ENCODE measurements around the gene SLC30A2.
A peak's percentile ranks its signal among the peaks of the same experiment; 100 is the strongest.

SLC30A2 gene

DNA sequence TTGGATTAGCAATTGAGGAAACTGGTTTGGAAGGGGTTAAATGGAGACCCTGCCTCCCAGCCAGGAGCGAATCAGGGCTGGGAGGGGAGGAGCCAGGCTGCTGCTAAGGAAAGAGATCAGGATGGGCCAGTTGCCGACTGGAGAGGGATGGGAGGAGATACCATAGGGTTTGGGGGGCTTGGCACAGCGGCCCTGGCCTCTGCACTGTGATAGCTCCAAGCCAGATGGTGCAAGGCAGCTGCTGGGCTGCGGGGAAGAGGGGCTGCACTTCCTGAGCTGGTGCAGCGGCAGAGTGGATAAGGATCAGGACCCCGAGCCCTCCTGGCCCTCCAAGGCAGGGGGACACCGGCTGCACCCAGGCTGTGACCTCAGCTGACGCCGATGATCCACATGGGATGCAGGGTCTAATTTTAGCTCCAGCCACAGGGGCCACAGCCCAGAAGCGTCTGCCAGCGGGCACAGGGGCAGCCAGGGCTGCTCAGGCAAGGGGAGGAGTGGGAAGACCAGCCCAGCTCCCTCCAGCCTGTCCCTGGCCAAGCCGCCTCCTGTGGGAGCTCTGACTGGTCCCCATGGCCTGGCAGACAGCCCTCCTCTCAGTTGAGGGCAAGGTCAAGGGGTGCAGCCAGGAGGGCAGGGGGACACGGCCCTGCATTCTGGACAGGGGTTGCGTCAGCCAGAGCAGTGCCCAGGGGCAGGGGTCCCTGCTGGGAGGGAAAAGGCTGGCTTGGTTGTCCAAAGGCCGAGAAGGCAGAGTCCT is 24.1 kb downstream of the SLC30A2 start, which contains the start of gene EXTL1:
Gene EXTL1 (plus strand): TSS at position 129 of the 757 bp plus-strand sequence. CDS start 872 bp downstream, outside the sequence.
- DNase-seq: no peak

DNA sequence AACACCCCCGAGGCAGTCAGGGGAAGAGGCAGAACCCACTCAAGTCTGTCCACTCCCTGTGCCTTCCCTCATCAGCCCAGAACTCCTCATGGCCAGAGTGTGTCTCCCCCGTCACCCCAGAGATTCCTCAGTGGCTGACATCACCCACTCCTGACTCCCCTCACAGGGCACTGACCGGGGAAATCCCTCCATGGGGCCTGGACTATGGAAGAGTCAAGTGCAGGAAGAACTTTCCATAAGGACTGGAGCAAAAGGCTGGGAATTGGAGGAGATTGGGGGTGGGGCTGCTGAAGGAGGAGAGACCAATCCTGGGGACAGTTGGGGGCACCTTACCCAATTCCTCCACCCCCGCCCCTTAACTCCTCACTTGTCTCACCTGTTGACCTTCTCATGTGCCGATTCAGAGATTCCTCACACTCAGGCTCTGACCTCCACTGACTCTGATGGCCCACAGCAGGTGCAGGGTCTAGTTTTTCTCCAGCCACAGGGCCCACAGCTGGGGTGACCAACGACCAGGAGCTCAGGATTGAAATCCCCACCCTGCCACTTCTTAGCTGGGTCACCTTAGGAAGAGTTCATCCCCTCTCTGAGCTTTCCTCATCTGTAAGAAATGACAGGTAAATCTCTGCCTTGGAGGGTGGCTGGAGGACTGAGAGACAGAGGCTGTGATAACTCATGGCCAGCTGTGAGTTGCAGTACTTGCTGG is 24.8 kb downstream of the SLC30A2 start:
- no peak for DNase-seq

DNA sequence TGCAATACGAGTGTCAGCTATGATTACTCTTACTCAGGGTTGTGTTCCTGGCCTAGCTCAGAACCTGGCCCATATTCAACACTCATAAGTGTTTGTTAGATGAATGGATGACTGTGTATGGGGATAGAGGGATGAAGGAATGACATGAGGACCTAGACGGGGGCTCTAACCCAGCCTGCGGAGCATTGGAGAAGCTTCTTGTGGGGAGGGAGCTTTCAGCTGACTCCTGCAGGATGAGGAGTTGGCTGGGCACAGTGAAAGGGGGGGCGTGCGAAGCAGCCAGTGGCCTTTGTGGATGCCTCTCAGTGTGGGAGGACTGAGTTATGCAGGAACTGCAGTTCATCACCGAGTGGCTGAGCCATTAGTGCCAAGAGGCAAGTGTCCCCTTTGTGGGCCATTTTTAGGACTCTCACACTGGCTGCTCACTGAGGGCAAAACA is 25.6 kb downstream of the SLC30A2 start:
- DNase-seq: peak; percentile 15 to 51

DNA sequence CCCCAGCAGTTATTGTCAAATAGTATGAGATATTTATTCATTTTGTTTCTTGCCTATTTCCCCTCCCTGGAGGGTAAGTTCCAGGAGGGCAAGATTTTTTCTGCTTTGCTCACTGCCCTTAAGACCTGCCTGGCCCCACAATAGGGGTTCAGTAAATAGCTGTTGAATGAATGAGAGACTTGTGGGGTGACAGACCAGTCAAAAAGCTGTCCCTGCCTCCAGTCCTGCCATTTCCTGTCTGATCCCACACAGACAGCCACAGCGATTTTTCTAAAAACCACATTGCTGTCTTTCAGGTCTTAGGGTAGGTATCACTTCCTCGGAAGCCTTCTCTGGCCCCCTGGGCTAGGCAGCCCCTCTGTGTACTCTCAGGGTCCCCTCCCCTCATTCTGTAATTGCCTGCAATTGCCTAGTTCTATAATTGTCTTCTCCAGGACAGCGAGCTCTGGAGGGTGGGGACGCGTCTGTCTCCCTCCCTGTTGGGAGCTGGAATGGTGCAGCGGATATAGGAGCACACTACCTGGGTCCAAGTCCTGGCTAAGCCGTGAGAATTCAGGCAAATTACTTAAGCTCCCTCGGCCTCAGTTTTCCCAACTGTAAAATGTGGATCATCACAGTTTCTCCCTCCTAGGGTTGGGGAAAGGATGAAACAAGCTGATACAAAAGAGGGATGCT is 26.1 kb downstream of the SLC30A2 start:
- DNase-seq: peak; percentile 13 to 34

DNA sequence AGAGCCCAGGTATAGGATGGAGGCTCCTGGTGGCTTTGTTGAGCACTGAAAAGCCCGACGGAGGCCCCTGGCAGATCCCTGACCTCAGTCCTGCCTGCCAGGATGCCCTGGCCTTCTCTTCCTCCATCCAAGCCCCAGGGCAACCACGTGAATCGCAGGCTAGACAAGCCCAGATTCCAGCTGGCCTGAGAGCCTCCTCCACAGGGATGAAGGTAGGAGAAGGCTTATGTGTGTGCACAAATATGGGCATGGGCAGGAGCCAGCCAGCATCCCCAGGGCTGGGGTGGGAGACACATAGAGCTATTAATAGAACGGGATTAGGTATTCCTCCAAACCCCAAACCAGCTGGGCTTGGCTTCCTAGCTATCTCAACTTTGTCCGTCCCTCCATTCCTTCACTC is 28.3 kb downstream of the SLC30A2 start:
- DNase-seq: no peak

DNA sequence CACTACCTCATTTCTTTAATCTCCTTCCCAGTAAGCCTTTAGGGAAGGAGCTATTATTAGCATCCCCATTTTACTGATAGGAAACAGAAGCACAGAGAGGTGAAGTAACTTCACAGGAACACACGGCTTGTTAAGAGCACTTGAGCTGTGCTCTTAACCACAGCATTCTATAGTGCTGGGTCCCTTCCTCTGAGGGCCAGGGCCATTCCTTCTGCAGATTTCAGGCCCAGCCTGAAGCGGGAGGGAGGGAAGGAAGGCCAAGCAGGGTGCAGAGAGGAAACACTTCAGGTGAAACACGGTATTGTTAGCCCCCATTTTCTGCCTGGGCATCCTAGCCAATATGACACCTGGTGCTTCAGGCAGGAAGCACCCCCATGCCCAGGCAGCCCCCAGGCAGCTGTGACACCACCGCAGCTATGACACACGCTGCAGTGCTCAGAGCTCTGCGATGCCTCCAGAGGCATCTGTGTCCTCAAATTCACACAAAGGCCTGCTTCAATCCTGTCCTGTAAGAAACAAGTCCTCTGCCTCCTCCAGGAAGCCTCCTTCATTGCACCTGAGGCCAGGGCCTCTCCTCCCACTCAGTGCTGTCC is 28.9 kb downstream of the SLC30A2 start:
- peak; percentile 62 to 65 for DNase-seq

DNA sequence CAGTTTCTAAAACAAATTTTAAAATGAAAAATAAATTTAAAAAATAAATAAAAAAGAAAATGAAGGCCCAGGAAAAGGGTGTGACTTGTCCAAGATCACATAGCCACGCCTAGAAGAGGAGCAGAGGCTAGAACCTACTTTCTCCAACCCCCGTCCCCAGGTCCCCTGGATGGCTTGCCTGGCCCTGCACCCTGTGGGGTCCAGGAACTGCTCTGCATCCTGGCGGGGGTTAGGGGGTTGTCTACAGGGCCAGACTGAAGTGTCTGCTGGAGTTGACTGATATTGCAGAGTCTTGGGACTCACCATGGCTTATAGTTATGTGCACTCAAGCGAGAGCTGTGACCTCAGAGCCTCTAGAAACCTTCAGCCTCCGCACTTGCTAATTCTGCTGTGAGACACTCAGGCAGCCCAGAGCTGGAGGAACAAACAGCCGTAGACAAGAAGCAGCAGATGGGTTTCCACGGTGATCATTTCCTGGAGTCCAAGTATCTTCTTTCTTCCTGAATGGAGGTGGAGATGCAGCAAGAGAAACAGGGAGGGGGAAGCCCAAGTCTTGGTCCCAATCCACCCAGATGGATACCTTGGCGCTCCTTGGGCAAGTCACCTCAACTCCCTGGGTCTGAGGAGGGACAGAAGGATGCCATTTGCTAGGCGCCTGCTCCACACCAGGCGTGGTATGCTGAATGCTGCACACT is 29.5 kb downstream of the SLC30A2 start:
- peak; percentile 49 to 79 for DNase-seq

DNA sequence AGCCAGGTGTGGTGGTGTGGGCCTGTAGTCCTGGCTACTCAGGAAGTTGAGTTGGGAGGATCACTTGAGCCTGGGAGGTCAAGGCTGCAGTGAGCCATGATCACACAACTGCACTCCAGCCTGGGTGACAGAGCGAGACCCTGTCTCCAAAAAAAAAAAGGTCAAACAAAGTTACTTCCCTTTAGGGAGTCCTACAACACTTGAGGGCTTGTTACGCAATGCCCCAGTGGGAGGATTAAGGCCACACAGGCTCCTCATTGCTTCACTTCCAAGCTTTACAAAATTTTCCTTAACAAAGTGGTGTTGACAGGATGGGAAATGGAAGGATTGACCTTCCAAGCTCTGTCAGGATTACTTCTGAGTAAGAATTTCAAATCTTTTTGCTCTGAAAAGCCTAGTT is 30.6 kb downstream of the SLC30A2 start:
- DNase-seq: peak; percentile 95 to 98

DNA sequence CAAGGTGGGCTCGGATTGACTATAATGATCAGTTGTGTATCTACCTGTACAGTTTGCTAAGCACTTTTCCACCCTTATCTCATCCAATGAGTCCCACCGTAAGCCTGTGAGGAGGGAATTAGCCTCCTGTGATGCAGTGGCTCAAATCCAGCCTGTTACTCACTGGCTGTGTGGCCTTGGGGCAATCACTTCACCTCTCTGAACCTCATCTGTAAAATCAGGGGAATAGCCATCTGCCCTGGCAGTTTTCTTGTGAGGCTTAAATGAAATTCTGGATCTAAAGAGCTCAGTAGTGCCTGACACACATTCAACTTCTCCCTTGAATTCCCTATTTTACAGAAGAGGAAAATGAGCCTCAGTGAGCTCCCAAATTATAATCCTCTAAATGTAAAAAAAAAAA is 31.7 kb downstream of the SLC30A2 start:
- DNase-seq: no peak

DNA sequence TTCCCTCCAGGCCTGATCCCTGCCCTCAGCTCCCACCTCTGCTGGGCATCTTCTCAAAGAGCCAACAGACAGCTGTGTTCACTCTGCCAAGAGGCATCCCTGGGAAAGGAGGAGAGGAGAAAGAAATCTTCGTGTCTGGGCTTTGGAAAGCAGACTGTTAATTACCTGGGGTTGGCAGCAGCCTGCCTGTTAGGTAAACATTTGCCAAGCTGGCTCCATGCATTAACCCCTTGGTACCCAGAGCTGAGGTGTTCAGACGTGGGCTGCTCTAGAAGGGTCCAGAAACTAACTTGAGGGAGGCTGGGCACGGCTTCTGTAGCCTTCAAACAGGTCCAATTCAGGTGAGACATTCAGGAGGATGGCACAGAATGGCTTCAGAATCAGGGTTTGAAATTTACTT is 33.1 kb downstream of the SLC30A2 start:
- DNase-seq: no peak

DNA sequence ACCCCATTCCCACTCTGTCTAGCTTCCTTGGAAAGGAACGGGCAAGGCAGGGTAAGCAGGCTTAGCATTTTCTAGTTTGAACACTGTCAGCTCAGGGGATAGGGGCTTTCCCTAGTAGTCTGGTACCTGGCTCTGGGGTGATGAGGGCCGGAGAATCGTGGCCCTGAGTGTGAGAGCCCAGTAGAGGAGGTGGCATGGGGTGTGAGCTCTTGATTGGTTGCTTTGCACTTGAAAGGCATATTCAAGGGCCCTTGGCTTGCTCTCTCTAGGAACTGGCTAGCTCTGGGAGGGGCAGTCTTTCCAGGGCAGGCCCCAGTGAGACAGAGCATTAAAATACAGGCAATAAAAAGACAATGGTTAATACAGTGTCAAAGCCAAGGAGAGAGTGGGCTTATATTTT is 35.1 kb downstream of the SLC30A2 start:
- no peak for DNase-seq

DNA sequence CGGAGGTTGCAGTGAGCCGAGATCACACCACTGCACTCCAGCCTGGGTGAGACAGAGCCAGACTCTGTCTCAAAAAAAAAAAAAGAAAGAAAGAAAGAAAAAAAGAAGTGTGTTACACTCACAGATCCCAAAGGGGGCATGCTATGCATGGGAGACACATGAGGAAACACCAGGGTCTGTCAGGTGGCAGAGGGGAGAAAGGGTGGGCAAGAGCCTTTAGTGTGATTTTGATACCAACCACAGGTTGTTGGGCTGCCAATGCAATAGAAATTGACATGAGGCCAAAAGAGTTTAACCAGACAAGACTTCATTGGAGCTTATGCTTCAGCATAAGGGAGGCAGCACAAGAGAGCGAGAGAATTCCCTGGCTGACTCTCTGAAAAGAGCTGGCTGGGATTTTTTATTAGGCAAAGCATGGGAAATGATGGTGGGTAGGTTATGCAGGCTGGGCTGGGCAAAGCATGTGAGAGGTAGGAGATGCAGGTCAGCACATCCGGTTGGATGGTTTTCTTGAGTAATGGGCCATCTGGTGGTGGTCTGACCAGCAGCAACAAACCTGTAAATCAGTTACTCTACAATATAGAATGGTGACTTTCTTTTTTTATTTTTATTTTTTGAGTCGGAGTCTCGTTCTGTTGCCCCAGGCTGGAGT is 36.0 kb downstream of the SLC30A2 start:
- DNase-seq: no peak

DNA sequence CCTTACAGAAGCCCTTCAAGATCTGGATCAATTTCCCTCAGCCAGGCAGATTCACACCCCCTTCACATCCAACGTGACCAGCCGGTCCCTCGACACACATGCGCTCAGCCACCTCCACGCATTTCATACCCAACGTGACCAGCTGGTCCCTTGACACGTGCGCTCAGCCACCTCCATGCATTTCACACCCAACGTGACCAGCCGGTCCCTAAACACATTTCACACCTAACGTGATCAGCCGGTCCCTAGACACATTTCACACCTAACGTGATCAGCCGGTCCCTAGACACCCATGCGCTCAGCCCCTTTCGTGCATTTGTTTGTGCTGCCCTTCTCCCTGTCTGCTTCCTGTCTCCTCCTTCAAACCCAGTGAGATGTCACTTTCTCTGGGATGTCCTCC is 39.2 kb downstream of the SLC30A2 start:
- no peak for DNase-seq

DNA sequence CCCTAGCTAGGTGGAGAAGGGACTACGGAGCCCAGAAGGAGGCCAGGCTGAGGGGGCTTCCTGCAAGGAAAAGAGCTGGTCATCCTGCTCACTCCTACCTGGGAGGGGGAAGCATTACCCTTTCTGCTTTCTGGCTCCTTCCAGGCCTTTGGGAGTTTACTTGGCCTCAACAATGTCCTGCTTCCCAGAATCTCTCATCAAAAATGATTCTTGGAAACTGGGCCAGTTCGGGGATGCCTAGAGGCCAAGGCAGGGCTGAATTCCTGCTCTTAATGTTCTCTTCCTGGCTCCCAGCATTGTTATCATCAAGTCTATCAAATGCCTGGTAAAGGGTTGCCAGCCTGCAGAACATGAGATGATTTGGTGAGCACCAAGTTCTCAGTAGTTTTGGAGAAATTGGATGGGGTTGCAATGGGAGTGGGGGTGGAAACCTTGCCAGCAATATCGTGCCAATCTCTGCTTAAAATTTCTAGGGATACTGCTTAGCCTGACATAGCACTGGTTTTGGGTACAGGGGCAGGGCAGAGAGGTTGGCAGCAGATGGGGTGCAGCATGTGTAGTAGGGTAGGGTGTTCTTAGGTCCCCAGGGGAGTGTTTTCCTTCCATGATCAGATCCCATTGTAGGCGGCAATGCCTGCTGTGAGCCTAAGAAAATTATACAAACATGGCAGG is 40.3 kb downstream of the SLC30A2 start:
- DNase-seq: no peak

DNA sequence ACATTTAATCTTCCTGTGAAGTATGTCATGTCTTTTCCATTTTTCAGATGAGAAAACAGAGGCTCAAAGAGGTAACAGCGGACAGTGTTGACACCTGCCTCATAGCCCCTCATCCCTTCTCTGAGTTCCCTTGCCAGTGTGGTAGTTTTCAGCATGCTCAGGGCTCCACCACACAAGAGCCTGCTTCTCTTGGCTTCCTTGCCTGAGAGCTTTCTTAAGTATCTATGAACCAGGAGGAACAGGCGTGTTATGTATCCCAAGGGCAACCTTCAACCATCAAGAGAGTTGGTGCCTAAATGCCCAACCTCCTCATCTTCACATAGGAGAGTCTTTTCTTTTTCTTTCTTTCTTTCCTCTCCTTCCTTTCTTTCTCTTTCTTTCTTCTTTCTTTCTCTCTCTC is 42.2 kb downstream of the SLC30A2 start:
- DNase-seq: no peak

DNA sequence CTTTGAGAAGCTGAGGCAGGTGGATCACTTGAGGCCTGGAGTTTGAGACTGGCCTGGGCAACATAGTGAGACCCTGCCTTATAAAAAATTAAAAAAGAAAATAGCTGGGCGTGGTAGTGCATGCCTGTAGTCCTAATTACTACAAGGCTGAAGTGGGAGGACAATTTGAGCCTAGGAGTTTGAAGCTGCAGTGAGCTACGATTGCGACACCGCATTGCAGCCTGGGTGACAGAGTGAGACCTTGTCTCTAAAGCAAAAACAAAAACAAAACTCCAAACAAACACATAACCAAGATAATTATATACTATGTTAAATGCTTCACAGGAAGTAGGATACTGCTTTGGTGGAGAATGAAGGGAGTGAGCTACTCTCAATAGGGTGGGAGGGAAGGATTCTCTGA is 42.7 kb downstream of the SLC30A2 start:
- peak; percentile 22 to 57 for DNase-seq

DNA sequence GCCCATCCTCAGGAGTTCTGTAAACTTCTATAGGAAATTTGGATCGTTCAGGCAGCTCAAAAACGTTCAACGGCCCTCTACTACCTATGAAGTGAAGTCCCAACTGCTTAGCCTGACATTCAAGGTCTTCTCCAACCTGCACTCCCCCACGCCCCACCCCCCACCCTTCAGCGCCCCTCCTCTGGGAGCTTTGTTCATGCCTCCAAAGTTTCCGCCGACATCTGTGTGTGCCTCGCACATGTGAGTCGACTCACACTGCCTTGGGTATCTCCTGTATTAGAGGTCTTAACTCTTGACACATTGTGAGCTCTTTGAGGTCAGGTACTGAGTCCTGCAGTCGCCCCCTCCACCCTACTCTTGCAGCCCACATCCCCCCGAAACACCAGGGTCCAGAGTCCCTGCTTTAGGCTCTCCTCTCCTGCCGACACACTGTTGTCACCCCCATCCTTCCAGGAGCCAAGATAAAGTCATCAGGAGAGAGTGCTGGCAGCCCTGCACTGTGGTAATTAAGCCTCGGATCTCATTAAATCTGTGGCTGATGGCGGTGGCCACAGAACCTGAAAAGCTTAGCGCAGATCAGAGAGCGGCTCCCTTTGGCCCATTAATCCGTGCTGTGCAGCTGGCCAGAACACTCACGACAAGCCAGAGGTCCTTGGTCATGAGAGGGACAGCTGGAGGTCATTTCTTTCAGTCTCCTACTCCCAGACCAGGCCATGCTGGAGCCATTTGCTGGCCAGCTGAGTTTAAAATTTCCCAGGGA is 46.7 kb downstream of the SLC30A2 start:
- no peak for DNase-seq

DNA sequence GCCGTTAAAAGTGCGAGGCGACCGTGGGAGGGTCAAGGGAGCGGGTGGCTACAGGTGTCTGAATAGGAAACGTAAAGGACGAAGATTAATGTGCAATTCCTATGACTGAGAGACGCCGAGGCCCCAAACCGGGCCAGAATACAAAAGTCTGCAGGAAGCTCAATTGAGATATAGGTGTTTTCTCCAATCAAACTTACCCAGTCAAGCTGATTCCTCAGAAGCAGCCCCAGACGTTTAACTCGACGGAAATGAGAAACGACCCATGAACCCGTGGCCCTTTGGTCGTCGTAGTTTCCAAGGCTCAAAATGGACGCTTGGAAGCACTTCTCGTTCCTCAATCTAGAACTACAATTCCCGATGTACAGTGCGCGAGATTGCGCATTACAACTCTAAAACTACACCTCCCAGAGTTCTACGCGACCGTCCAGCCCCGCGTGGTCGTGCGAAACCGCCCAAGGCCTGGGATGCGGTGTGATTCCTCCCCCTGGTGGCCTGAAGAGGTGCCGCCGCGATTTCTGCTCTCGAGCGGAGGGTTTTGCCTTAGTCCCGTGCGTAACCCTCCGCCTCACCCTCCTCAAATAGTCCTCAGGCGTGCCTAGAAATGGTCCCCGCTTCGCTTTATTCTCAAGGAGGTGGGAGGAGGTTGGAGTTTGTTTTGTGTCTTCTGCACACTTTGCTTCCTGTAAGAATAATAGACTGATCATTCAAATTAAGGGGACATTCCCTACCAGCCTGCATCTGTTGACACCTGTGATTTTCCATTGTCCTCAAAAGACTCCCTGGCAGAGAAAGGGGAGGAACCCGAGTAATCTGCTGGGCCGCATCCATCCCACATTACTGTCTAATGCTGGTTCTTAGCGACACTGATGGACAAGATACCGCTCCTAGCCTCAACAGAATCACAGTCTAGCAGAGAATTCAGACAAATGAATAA is 47.8 kb downstream of the SLC30A2 start, which contains the start of gene PAFAH2:
Gene PAFAH2 (minus strand): TSS at position 236 of the 934 bp plus-strand sequence. CDS start 7,247 bp downstream, outside the sequence.
- DNase-seq: peak; percentile 99 to 100
